Heart left ventricle (tissue), 13 donors: ENCODE data around the gene KDM2A.

Source experiments
- CTCF ChIP-seq, 12 donors: fragments of 200-600 bp; sonication (generic) in 4 of 12; IDR thresholded peaks; one replicate each; pipeline versions ENCODE4 v1.5.0 to v1.8.0; 2018 to 2022; ENCODE audit warnings: antibody characterized with exemption in 12 of 12, mild to moderate bottlenecking in 5 of 12
- POLR2A ChIP-seq, 2 donors: fragments of 450-650 bp; IDR thresholded peaks; one replicate each; pipeline ENCODE4 v1.6.1; 2017; ENCODE audit warnings: antibody characterized with exemption in 2 of 2, mild to moderate bottlenecking in 2 of 2, moderate library complexity in 2 of 2
- donor health status: ischemic (EF 13 %, LVEDD 7.1; RV severe dilation, severe dysfunction).
- donor health status: DM: no; HTN: yes; CAD: no.
- donor health status: DM: no; HTN: no; CAD: no.
- donor health status: ischemic (EF 25% LVEDD 6.9; RV normal size, moderate dysfunction).
- donor health status: ischemic (EF 25% LVEDD 5.7; RV mildly dilated, moderate dysfunction).
- donor health status: ischemic (EF 35%, LVEDD 5.7; RV mildly dilated, moderate dysfunction).
- donor health status: nonischemic (EF 11% LVEDD 7.7; RV severe dilation, severe dysfunction).
- donor health status: DM: yes; HTN: yes; CAD: no.
- donor health status: PGD.
- donor health status: ischemic (EF 29% LVEDD 5.4; RV normal size, mild dysfunction).
- donor health status: nonischemic (EF 23%, LVEDD 6.1; RV moderate dilation, normal function).

GRCh38 chr11:67233584-67234190, 114.6 kb downstream of the KDM2A start:
- TF ChIP-seq CTCF (IDR thresholded peaks at IDR 0.05) (no peak), POLR2A (IDR thresholded peaks at IDR 0.05) (no peak)
